HG02973 (cell line): ENCODE data around the gene OR2T35.
A peak's percentile ranks its signal among the peaks of the same experiment; 100 is the strongest.
"Not testable (repeated sequence)": the region's sequence is repeated elsewhere in the genome, so short reads cannot be mapped to it uniquely, and the experiment has no call there.

Source experiments
- ATAC-seq: cut with Tn5 transposase; IDR thresholded peaks from one replicate; pipeline ENCODE4 v1.9.1; 2021; ENCODE audit warnings: moderate library complexity; ENCODE audit not compliant: unreplicated experiment

Gene OR2T35

GRCh38 chr1:248645178-248645577 lies at the start of gene OR2T35:
Gene OR2T35, minus strand, starts transcription at chr1:248645278. Its CDS starts 6,020 bp downstream, at chr1:248639258.
- ATAC-seq: not testable (repeated sequence)

- no peak for ATAC-seq
Observed at GRCh38 chr1:248691567-248692155, 46.6 kb upstream of the OR2T35 start.

- ATAC-seq: peak; percentile 63
Observed at GRCh38 chr1:248688527-248689298, 43.6 kb upstream of the OR2T35 start.

GRCh38 chr1:248686815-248687214 lies 41.7 kb upstream of the OR2T35 start:
- peak; percentile 80 for ATAC-seq

- no peak for ATAC-seq
Observed at GRCh38 chr1:248681651-248682050, 36.6 kb upstream of the OR2T35 start.

- ATAC-seq: no peak
Observed at GRCh38 chr1:248670003-248670402, 24.9 kb upstream of the OR2T35 start.

GRCh38 chr1:248663453-248664328 lies 18.6 kb upstream of the OR2T35 start:
- peak; percentile 95 for ATAC-seq

- peak; percentile 43 for ATAC-seq
Observed at GRCh38 chr1:248656797-248657196, 11.7 kb upstream of the OR2T35 start.

- not testable (repeated sequence) for ATAC-seq
Observed at GRCh38 chr1:248655354-248655753, 10.3 kb upstream of the OR2T35 start, which contains the start of gene OR2T27. Gene OR2T27, minus strand, starts transcription at chr1:248655528. Its CDS starts 4,644 bp downstream, at chr1:248650884.

GRCh38 chr1:248648770-248649536 lies 3.9 kb upstream of the OR2T35 start:
- ATAC-seq: not testable (repeated sequence)

- ATAC-seq: peak; percentile 73
Observed at GRCh38 chr1:248642971-248643651, 2.0 kb downstream of the OR2T35 start.

- ATAC-seq: not testable (repeated sequence)
Observed at GRCh38 chr1:248641583-248641982, 3.5 kb downstream of the OR2T35 start.

- ATAC-seq: peak; percentile 42
Observed at GRCh38 chr1:248640906-248641305, 4.2 kb downstream of the OR2T35 start.

GRCh38 chr1:248639652-248640051 lies 5.4 kb downstream of the OR2T35 start:
- ATAC-seq: peak; percentile 20

- not testable (repeated sequence) for ATAC-seq
Observed at GRCh38 chr1:248636612-248637011, 8.5 kb downstream of the OR2T35 start.

GRCh38 chr1:248634991-248635390 lies 10.1 kb downstream of the OR2T35 start, which contains the start of gene OR2T11:
Gene OR2T11, minus strand, starts transcription at chr1:248635091. Its CDS starts 7,963 bp downstream, at chr1:248627128.
- not testable (repeated sequence) for ATAC-seq

GRCh38 chr1:248631354-248632008 lies 13.6 kb downstream of the OR2T35 start:
- ATAC-seq: no peak

- no peak for ATAC-seq
Observed at GRCh38 chr1:248630551-248630950, 14.5 kb downstream of the OR2T35 start.
